Tibial nerve (tissue), 4 donors: ENCODE results near the gene IQCN.

Experiments used
- EP300 ChIP-seq, 2 donors: sonication (generic); formaldehyde crosslinking; IDR thresholded peaks; one replicate each; pipeline ENCODE4 v1.6.1; 2017; ENCODE audit warnings: antibody characterized with exemption in 2 of 2, mild to moderate bottlenecking in 1 of 2
- POLR2A ChIP-seq, 2 donors: fragments of 450-650 bp; IDR thresholded peaks; one replicate each; pipeline ENCODE4 v1.6.1; 2017; ENCODE audit warnings: antibody characterized with exemption in 2 of 2, mild to moderate bottlenecking in 2 of 2, moderate library complexity in 2 of 2
- TF ChIP-seq, protein P1 (sequence below), 5 experiments: fragments of 200-600 bp in 3 of 5; fragments of 450-650 bp in 2 of 5; sonication (generic) in 3 of 5; IDR thresholded peaks; one replicate each; pipeline ENCODE4 v1.5.1; 2016 to 2019; ENCODE audit warnings: antibody characterized with exemption in 5 of 5, mild to moderate bottlenecking in 3 of 5, moderate library complexity in 2 of 5

DNA sequence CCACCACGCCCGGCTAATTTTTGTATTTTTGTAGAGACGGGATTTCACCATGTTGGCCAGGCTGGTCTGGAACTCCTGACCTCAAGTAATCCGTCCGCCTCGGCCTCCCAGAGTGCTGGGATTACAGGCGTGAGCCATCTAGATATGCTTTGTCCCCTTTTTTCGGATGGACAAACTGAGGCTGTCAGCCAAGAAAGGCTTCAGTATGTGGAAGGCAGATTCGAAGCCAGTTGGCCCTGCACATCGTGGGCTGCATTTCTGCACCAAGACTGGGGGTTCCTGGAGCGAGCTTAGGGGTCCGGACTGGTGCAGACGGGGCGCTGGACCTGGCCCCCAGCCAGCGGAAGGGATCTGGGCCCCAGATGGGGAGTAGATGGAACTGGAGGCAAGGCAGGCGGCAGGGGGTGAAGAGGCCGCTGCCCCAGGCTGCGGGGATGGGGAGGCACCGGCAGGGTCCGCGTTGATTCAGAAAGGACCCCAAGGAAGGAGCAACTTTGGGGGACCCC lies 16.8 kb upstream of the IQCN start:
- TF ChIP-seq, protein P1, sequence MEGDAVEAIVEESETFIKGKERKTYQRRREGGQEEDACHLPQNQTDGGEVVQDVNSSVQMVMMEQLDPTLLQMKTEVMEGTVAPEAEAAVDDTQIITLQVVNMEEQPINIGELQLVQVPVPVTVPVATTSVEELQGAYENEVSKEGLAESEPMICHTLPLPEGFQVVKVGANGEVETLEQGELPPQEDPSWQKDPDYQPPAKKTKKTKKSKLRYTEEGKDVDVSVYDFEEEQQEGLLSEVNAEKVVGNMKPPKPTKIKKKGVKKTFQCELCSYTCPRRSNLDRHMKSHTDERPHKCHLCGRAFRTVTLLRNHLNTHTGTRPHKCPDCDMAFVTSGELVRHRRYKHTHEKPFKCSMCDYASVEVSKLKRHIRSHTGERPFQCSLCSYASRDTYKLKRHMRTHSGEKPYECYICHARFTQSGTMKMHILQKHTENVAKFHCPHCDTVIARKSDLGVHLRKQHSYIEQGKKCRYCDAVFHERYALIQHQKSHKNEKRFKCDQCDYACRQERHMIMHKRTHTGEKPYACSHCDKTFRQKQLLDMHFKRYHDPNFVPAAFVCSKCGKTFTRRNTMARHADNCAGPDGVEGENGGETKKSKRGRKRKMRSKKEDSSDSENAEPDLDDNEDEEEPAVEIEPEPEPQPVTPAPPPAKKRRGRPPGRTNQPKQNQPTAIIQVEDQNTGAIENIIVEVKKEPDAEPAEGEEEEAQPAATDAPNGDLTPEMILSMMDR (IDR thresholded peaks at IDR 0.05), result peak in 1 of 5 experiments; percentile 2
- no peak for TF ChIP-seq POLR2A (IDR thresholded peaks at IDR 0.05)
- TF ChIP-seq EP300 (IDR thresholded peaks at IDR 0.05), result no peak
